ENCODE data around the gene AMIGO2.
"Not testable (repeated sequence)": the region's sequence is repeated elsewhere in the genome, so short reads cannot be mapped to it uniquely, and the experiment has no call there.

The AMIGO2 gene

GRCh38 chr12:47074757-47075156, 5.0 kb downstream of the AMIGO2 start:
- no peak for DNase-seq (ENCODE audit: low read depth)

GRCh38 chr12:47073951-47074350, 5.8 kb downstream of the AMIGO2 start:
- no peak for DNase-seq (ENCODE audit: low read depth)

- no peak for DNase-seq (ENCODE audit: low read depth)
Measured at GRCh38 chr12:47071241-47071852, 8.4 kb downstream of the AMIGO2 start.

GRCh38 chr12:47070310-47070709, 9.4 kb downstream of the AMIGO2 start:
- DNase-seq (ENCODE audit: low read depth) = no peak

GRCh38 chr12:47068539-47068938, 11.2 kb downstream of the AMIGO2 start:
- no peak for DNase-seq (ENCODE audit: low read depth)

GRCh38 chr12:47067771-47068431, 11.9 kb downstream of the AMIGO2 start:
- DNase-seq (ENCODE audit: low read depth) = no peak

GRCh38 chr12:47067176-47067575, 12.6 kb downstream of the AMIGO2 start:
- DNase-seq (ENCODE audit: low read depth) = no peak

- no peak for DNase-seq (ENCODE audit: low read depth)
Measured at GRCh38 chr12:47066278-47067025, 13.3 kb downstream of the AMIGO2 start.

- no peak for DNase-seq (ENCODE audit: low read depth)
Measured at GRCh38 chr12:47065546-47065945, 14.2 kb downstream of the AMIGO2 start.

GRCh38 chr12:47058640-47059039, 21.1 kb downstream of the AMIGO2 start:
- DNase-seq (ENCODE audit: low read depth) = not testable (repeated sequence)

- not testable (repeated sequence) for DNase-seq (ENCODE audit: low read depth)
Measured at GRCh38 chr12:47056944-47057343, 22.8 kb downstream of the AMIGO2 start.

GRCh38 chr12:47055856-47056255, 23.9 kb downstream of the AMIGO2 start:
- DNase-seq (ENCODE audit: low read depth) = not testable (repeated sequence)

GRCh38 chr12:47054659-47055058, 25.1 kb downstream of the AMIGO2 start:
- no peak for DNase-seq (ENCODE audit: low read depth)

- no peak for DNase-seq (ENCODE audit: low read depth)
Measured at GRCh38 chr12:47053961-47054360, 25.8 kb downstream of the AMIGO2 start.

- DNase-seq (ENCODE audit: low read depth) = no peak
Measured at GRCh38 chr12:47052274-47052673, 27.5 kb downstream of the AMIGO2 start.

- DNase-seq (ENCODE audit: low read depth) = not testable (repeated sequence)
Measured at GRCh38 chr12:47051291-47051690, 28.5 kb downstream of the AMIGO2 start.

- DNase-seq (ENCODE audit: low read depth) = no peak
Measured at GRCh38 chr12:47048541-47048940, 31.2 kb downstream of the AMIGO2 start.

GRCh38 chr12:47041327-47041726, 38.4 kb downstream of the AMIGO2 start:
- DNase-seq (ENCODE audit: low read depth) = no peak

GRCh38 chr12:47039756-47040155, 40.0 kb downstream of the AMIGO2 start:
- no peak for DNase-seq (ENCODE audit: low read depth)

- no peak for DNase-seq (ENCODE audit: low read depth)
Measured at GRCh38 chr12:47039079-47039478, 40.7 kb downstream of the AMIGO2 start.

GRCh38 chr12:47038270-47038748, 41.5 kb downstream of the AMIGO2 start:
- DNase-seq (ENCODE audit: low read depth) = no peak

GRCh38 chr12:47035484-47035883, 44.3 kb downstream of the AMIGO2 start:
- no peak for DNase-seq (ENCODE audit: low read depth)

GRCh38 chr12:47034661-47035060, 45.1 kb downstream of the AMIGO2 start:
- DNase-seq (ENCODE audit: low read depth) = no peak
